ENCODE data around the gene OR5K1.

Gene OR5K1

DNA sequence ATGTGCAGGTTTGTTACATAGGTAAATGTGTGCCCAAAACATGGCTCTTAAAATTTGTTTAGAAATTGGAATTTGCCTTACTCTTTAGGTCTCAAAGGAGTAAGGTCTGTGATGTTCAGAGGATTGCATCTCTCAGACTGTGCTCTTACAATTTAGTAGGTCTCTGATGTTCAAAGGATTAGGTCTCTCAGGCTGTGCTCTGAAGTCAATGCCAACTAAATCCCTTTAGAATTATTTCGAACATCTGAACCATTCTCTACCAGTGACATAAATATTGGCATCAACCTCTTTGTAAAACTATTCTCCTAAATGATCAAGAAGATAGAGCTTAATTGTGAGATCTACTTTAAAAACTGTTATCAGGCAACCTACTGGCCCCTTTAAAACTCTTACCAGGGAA lies at the start of gene OR5K1:
OR5K1 (plus strand) TSS at position 301 of the 400 bp plus-strand sequence. CDS start 6,376 bp downstream, outside the sequence.
- no peak for DNase-seq

DNA sequence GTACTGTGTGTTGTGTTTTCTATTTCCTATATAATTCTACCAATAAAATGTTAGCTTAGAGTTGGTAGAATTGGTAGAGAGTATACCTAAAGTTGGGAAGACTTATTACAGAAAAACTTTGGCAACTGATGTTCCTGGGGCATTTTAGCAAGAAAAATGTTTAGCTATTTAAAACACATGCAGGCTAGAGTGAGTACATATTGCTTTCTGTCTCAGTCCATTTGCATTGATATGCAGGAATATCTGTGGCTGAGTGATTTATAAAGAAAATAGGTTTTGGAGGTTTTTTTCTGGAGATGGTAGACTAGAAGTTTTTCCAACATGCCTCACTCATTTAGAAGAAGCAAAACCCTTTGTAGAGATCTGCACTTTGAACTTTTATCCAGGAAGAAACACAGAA lies 30.4 kb upstream of the OR5K1 start:
- no peak for DNase-seq

DNA sequence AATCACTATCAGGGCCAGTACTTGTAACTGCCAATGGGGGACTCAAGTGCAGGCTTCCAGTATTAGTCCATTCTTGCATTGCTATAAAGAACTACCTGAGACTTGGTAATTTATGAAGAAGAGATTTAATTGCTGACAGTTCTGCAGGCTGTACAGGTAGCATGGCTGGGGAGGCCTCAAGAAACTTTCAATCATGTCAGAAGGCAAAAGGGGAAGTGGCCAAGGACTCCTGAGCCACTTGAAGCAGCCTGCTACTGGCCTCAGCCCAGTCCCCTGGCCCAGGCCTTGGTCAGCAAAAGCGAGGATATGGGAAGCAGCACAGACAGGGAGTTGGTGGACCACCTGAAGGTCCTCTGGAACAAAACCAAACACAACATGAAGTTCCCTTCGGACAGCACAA lies 29.2 kb upstream of the OR5K1 start:
- DNase-seq, result no peak

DNA sequence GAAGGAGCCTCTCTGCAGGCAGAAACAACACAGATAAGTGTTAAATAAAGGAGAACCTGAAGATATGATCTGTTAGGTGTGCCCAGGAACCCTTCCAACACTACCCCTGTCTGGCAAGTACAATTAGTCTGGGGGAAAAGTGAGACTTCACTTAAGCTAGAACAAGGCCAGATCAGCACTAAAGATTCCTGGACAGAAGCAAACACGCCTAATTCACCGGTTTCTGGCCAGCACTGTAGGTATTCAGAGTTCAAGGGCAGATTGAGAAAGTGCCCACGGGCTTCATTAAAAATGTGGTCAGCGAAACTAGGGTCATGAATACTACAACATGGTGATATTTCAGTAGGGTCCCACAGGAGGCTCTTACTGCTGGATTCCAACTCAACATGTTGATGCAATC lies 28.6 kb upstream of the OR5K1 start:
- DNase-seq, result no peak

DNA sequence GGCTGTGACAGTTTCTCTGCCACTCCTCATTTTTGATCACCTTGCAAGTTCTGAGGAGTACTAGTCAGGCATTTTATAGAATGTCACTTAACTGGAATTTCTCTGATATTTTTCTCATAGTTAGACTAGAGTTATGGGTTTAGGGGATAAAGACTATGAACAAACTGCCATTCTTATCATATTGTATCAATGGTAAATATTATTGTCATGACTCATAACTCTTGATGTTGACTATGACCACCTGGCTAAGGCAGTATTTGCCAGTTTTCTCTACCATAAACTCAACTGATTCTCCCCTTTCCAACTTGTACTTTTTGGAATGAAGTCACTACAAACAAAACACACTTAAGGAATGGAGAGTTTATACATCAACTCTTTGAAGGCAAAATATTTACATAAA lies 22.7 kb upstream of the OR5K1 start:
- DNase-seq, result no peak

DNA sequence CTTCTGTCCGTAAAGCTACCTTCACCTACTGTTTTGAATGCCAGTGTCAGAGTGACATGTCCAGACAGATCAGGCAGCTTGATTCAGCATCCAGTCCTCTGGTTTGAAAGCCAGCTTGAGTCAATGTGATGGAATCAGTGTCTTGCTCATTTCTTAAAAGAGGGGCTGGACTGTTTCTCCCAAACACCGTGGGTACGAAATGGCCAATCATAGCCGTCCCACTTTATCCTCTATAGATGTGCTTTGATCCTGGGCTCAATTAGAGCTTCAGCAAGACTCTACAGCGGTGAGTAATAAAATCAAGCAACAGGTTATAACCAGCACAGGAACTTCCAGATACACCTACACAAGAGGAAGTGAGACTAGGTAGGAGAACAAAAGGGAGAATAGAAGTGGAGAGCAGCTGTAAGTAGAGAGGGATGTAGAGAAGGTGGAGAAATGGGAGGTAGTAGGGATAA lies 17.0 kb upstream of the OR5K1 start:
- DNase-seq, result no peak

DNA sequence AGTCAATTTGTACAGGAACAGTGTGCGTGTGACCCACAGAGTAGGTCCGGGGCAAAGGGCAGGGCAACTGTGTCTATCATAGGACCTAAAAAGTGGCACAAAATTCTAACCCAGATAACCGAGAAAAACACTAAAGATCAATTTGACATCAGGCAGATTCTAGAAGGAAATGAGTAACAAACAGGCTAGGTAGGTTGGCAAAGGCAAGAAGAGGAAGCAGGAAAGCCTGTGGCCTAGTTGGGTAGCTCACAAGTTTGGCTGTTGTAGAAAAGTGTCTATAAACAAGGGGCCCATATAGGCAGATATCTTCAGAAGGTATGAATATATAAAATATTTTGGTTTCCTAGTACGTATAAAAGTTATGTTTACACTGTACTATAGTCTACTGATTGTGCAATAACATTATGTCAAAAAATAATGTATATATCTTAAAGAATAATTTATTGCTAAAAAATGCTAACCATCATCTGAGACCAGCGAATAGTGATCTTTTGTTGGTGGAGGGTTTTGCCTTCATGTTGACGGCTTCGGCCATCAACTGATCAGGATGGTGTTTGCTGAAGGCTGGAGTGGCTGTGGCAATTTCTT lies 13.3 kb upstream of the OR5K1 start:
- DNase-seq, result no peak

DNA sequence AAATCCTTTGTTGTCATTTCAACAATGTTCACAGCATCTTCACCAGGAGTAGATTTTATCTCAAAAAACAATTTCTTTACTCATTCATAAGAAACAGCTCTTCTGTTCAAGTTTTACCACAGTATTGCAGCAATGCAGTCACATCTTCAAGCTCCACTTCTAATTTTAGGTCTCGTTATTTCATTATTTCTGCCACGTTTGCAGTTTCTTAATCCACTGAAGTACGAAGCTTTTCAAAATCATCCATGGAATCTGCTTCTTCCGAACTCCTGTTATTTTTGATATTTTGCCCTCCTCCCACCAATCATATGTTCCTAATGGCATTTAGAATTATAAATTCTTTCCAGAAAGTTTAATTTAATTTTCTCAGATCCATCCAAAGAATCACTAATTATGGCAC lies 12.6 kb upstream of the OR5K1 start:
- no peak for DNase-seq

DNA sequence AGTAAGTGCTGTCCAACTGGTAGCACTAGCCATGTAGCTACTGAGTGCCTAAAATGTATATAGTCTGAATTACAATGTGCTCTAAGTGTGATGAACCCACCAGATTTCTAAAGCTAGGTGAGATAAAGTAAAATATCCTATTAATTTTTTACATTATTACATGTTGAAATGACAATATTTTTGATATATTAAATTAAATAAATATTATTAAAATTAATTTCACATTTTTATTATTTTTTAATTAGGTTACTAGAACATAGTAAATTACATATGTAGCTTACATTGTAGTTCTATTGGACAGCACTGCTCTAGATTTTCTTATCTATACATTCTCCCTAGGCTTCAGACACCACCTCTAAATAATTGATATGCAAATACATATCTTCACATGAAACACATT lies 9.2 kb upstream of the OR5K1 start:
- no peak for DNase-seq

DNA sequence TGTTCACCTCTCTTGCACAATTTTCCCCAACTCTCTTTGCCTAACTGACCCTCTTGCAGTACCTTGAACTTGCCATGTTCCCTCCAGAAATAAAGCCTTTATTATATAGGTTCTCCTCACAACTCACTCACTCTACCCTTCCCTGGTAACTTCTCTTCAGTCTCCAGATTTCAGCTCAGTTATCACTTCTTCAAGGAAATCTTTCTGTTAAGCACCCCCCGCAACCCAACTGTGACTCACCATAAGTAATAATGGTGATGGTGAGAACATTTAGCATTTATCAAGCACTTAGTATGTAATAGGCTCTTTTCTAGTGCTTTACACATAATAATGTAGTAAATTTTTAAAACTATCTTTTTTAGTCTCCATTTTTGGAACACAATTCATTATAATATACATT lies 8.1 kb upstream of the OR5K1 start:
- DNase-seq, result no peak

DNA sequence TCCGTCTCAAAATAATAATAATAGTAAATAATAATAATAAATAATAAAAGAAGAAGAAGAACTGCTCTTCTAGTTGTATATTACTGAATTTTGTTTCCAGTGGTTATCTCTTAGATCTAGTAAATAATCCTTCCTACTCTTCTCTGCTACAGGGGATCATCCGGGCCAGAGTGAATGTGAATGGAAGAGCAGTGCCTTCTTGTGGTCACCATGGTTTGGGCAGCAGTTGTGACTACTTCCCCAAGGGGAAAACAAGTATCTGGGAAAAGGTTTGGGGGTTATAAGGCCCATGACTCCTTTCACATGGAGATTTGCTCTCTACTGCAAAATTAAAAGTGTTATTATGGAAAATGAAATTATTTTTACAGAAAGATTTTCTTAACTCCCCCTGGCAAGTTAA lies 5.5 kb upstream of the OR5K1 start:
- no peak for DNase-seq

DNA sequence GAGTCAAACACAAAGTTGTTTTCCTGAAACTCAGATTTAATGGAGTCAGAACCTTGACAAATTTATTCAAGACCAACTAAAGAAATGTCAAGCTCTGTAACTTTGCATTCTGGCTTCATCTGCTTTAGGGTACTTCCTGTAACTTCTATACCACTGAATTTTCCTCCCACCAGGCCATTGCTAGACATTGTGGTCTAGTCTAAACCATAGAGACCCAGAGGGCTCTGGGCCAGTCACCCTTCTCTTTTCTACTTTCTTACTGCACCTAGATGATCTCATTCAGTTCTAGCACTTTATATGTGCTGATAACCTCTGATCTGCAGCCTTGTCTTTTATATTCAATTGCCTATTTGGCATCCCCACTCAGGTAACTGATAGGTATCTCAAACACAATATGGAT lies 2.8 kb upstream of the OR5K1 start:
- DNase-seq, result no peak

DNA sequence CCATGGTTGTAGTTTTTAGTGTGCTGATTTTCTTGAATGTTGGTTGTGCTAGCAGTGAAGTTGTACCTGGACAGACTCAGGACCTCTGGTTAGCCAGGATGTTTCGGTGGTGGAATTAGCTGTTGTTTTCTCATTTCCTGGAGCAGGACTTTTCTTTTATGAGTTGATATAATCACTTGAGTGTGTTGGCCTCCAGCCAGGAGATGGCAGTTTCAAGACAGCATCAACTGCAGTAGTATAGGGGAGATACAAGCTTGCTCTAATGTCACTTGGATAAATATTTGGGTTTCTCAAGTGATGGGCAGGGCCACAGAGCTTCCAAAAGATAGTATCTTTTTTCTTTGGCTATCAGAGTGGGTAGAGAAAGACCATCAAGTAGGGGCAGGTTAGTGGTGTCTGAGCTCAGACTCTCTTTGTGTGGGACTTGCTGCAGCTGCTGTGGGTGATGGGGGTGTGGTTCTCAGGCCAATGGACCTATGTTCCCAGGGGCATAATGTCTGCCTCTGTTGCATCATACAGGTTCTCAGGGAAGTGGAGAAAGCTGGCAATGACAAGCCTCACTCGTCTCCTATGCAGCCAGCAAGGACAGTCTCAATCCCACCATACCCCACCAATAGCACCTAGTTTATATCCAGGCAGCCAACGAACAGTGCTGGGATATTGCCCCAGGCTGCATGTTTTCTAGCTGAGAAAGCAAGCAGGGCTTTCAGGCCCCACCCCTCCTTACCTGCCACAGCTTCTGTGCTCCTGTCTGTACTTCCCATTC lies 19.9 kb downstream of the OR5K1 start:
- no peak for DNase-seq

DNA sequence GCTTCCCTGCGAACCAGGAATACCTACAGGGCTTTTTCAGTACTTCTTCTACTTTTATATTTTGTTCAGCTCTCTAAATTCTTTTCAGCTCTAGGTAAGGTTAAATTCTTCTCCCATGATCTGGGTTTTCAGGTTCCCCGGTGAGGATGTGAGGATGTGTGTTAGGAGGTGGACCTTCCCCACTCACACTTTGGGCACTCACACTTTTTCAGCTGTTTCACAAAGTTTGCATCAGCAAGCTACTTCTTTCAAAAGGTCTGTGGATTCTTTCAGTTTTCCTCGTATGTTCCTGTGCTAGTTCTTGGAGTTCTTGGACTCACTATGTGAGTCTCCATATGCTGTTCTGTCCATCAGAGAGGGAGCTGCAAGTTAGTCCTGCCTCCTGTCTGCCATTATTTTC lies 20.6 kb downstream of the OR5K1 start:
- no peak for DNase-seq

DNA sequence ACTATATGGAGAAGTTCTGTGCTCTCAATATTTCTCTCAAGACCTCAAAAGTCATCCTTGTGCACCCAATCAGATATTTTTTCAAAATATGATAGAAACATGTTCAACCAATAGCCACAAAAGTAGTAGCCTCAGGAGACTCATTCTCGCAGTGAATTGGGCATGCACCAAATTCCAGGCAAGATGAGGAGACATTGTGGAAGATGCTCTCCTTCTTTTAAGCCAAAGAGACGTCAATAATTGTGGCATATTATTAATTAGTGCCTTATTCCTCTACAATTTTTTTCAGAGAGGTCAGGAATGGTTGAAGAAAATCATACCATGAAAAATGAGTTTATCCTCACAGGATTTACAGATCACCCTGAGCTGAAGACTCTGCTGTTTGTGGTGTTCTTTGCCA lies 34.4 kb downstream of the OR5K1 start, which contains the start of gene OR5K2:
OR5K2 (plus strand) TSS at position 301 of the 400 bp plus-strand sequence; CDS start at position 301, 0 bp downstream.
- no peak for DNase-seq

DNA sequence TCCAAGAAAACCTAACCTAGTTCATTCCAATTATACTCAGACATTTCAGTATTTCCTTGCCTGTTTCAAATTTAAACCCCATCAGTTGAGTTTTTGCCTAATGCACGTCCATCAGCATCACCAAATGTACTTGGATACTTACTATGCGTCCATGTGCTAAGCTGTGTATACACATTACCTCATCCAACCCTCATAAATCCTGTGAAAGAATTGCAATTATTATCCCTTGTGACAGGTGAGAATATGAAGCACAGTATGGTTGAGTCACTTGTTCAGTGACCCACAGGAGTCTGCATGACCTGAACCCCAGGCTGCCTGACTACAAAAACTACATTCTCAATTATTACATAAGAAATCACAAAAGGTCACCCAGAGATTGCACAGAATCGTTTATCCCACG lies 37.0 kb downstream of the OR5K1 start:
- DNase-seq, result no peak

DNA sequence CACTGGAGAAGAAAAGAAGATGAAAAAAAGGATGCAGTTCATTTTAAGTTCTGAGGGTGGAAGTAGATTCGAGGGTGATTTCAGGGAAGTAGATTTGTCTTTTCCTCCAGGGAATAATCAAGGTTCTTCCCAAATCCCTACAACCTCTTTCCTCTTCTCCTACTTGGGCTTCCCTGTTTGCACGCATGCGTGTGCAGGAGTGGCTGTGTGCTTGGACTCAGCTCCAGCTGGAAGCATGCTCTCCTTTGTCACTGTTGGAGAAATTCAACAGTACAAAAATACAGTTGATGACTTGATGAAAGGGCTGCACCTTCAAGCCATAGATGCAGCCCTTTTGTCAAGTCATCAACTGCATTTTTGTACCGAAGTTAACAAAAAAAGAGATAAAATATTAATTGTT lies 38.3 kb downstream of the OR5K1 start:
- no peak for DNase-seq

DNA sequence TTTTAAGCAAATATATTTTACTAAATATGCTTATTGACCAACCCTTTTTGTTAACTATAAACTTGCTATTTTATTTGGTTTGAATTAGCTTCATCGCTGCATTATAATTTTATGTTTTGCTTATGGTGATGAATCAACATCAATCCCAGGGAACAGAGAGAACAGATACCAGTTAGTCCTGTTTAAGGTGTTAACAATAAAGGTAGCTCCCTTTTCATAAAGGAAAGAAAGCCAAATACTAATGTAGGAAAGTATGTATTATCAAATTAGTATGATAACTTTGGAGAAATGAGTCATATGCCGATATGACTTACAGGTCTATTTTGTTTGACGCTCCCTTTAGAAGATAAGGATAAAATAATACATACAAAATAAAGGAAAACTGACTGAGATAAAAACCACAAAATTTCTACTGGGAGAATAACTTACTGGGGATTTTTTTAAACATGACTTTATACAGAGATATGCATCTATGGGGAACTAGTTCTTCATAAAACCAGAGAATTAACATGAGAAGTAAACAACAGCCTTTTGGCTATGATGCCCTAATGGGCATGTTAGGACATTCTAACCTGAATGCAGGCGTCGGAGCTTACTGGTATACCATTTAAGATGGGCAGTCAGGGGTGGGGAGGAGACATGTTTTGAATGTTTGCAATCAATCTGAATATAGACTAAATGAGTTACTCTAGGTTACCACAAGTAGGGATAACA lies 39.0 kb downstream of the OR5K1 start:
- DNase-seq, result no peak

DNA sequence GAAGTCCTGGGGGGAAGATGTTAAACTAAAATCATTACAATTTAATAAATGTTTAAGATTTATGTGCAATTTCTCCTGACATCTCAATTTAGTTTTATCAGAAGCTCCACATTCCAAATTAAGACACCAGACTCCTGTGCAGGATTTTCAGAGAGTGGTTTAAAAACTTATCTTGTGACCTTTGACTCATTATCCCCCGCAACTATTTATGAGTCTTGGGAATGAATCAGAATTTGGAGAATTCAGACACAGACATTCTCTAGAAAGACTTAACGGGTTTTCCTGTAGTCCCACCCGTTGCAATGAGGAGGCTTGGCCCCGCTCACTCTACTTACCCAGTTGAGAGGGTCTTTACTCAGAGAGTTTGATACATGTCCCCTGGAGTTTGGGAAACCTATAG lies 41.5 kb downstream of the OR5K1 start:
- DNase-seq, result no peak

DNA sequence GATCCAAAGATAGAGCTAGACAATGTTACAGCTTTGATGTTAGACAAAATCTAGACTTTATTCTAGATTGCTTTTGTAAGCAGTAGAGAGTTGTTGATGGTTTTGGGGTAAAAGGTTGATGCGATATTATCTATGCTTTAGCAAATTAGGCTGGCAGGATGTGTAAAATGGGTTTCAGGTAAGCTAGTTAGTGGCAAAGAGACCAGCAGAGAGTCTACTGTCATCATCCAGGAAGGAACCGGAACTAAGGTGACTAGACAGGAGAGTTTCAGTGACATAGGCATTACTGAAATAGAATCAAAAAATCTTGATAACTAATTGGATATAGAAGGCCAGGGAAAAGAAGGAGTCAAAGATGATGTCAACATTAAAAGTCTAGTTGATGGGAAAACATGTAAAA lies 45.6 kb downstream of the OR5K1 start:
- no peak for DNase-seq

DNA sequence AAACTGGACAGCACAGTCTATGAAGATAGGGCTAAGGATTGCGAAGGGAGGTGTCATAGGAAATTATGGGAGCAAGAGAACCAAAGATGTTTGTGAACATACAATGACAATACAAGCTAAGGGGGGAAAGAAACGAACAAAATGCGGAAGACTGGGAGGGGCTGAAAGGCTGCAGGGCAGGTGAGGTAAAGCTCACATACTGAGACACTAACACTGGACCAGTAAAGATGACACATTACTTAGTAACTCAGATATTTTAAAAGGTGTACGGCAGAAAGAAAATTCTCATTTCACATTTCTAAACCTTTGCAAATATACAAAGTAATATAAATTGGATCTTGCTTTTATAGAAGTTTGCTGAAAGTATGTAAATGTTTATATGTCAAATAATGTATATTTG lies 49.6 kb downstream of the OR5K1 start:
- DNase-seq, result no peak

DNA sequence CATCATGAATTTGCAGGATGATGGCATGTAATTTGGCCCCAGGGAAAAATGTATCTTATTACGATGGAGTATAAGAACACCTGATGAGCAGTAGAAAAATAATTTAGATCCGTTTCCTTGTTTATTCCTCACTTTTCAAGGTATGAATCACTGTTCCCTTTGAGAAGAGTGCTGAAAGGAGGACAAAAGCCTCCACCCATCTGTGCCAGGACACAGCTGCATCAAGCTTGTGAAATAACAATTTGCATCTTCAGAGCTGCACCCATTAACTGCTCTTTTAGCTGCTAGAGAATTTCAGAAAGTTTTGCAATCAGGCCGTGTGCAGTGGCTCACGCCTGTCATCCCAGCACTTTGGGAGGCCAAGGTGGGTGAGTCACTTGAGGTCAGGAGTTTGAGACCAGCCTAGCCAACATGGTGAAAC lies 50.1 kb downstream of the OR5K1 start:
- DNase-seq, result peak; percentile 52 to 55

DNA sequence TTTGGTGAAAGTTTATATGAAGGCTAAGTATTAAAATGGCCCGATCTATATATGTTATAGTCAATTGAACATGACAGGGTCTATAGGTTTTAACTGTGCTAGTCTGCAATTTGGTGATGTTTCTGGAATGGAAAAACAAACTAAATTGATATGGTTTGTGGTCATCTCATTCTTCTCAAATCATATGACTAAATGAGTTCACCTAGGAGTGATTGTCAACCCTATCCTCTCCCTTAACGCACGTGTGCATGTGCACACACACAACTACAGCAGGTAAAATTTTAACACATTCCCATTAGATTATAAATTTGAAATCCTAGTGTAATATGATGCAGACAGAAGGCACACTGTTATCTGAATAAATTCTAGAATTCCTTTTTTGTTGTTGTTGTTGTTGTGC lies 50.7 kb downstream of the OR5K1 start:
- DNase-seq, result no peak

DNA sequence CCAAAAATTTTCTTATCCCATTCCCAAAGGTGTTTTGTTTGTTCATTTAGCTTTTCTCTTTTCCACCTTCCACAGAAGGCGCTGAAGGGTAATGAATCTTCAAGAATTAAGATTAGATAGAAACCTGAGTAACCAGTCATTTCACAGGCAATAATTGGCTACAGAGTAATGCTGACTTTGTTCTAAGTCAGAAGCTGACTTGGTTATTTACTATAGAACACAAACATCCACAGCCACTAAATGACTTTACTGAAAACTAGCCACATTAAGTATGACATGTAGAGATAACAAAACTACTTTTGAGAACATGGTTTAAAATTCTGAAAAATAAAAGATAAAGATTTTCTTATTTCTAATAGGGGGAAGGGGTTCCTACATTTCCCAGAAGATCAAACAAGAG lies 51.9 kb downstream of the OR5K1 start:
- no peak for DNase-seq
